DMS153 (cell line): ENCODE data around the gene OGDH.

ENCODE experiments used
- DNase-seq: peaks from one replicate; lab custom pipeline; 2025; lab: John Stamatoyannopoulos, UW

The OGDH gene

DNA sequence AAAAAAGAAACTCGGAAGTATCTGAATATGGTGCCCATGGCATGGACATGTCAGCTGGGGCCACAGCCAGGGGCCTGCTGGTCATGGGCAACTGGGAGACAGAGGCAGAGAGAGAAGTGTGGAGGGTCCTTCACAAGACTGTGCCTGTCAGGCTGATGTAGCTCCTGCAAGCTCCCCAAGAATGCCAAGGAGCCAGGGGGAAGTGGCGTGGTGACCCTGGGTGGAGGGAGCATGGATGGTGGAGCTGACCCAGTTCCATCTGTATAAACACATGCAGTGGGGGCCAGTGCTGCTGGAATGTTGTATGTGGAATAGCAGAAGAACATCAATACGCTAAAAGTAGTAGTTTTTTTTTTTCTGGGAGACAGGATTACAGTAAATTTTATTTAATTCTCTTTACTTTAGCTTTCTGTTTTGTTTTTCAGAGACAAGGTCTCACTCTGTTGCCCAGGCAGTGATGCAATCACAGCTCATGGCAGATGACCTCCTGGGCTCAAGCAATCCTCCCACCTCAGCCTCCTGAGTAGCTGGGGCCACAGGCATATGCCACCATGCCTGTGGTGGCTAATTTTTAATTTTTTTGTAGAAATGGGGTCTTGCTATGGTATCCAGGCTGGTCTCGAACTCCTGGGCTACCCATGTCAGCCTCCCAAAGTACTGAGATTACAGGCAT is 131.8 kb downstream of the OGDH start:
- no peak for DNase-seq

DNA sequence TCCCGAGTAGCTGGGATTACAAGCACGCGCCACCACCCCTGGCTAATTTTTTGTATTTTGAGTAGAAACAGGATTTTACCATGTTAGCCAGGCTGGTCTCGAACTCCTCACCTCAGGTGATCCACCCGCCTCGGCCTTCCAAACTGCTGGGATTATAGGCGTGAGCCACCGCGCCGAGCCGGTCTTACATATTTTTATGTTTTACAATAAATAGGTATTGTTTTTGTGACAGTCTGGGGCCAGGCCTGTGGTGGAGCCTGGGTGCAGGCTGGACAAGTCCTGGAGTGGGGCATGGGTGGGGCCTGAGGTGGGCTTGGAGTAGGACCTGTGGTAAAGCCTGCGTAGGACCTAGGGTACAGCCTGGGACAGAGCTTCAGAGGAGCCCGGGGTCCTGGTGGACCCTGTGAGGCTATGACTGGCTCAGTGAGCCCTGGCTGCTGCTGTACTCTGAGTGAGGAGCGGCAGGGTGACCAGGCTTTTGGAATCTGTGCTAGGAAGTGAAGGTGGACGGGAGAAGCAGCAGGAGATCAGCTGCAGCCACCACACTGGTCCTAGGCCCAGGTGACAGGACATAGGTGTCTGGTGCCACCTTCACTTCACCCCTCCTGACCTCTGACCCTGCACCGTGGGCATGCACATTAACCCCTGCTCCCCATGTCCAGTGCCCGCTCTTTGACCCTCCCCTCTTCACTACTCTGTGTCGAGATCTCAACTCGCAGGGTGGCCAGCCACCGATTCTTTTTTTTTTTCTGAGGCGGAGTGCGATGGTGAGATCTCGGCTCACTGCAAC is 132.6 kb downstream of the OGDH start:
- no peak for DNase-seq

DNA sequence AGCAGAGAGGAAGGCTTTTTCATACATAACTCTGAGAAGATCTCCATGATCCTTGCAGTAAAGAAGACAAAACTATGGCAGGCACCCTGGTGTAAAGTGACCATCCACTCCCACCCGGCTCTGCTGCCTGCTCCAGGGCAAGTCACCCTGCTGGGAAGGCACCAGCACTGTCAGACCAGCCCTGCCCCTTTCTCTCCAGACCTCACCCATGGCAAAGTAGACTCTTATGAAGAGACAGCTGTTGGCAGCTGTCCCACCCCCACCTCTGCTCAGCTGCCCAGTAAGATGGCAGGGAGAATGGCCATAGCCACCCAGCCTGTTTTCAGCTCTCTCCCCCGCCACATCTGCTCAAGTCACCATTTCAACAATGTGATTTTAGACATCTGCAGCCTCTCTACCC is 133.6 kb downstream of the OGDH start:
- no peak for DNase-seq

DNA sequence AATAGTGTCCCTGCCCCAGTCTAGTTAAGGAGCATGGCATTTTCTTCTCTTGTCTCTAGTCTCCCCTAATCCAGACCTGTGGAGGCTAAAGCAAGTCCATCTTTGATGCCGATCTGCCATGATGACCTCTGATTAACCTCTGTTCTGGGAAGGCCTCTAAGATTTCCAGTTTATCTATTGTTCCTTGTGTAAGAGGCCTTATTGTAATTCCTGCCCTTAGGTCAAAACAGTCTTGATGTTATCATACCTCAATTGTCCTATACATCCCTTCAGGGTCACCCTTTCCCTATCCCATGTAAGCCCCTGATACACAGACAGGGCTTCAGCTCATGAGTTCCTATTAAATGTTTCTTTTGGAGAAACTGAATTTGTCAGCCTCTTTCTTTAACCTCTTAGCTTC is 137.3 kb downstream of the OGDH start:
- no peak for DNase-seq

DNA sequence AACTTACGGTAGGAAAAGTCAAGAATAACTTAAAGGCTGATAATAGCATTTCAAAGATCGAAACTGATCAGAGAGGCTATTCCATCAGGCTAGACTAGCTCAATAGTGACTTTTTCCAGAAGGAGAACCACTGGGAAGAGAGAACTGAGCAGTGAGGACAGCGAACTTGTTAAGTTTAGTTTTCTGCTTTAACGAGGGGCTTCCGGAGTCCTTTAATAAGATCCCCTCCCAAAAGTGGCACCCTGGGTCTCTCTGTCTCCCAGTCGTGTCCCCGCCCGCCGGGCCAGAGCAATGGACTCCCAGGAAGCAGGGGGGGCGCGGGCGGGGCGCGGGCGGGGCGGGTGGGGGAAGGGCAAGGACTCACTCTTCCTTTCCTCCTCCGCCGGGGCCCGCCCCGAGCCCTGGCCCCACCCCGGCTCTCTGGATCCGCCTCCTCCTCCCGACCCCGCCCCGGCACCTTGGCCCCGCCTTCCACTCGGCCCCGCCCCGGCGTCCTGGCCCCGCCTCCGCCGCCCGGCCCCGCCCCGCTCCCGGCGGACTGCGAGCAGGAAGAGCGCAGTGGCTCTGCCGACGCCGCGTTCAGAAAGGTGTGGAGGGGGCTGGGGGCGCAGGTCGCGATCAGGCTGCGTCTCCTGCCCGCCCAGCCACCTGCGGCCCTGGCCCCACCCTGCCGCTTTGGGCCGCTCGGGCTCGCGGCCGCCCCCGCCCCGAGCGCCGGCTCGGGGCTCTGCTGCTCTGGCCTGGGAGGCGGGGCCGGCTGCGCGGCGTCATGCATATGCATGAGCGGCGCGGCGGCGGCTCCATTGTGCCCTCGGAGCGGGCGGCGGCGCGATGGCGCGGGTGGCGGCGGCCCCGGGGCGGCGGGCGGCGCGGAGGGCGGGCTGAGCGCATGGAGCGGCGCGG is 141.9 kb downstream of the OGDH start, which contains the start of gene ZMIZ2:
Gene ZMIZ2 (plus strand): TSS at position 803 of the 903 bp plus-strand sequence. CDS start 7,403 bp downstream, outside the sequence.
- DNase-seq = peak; percentile 85

DNA sequence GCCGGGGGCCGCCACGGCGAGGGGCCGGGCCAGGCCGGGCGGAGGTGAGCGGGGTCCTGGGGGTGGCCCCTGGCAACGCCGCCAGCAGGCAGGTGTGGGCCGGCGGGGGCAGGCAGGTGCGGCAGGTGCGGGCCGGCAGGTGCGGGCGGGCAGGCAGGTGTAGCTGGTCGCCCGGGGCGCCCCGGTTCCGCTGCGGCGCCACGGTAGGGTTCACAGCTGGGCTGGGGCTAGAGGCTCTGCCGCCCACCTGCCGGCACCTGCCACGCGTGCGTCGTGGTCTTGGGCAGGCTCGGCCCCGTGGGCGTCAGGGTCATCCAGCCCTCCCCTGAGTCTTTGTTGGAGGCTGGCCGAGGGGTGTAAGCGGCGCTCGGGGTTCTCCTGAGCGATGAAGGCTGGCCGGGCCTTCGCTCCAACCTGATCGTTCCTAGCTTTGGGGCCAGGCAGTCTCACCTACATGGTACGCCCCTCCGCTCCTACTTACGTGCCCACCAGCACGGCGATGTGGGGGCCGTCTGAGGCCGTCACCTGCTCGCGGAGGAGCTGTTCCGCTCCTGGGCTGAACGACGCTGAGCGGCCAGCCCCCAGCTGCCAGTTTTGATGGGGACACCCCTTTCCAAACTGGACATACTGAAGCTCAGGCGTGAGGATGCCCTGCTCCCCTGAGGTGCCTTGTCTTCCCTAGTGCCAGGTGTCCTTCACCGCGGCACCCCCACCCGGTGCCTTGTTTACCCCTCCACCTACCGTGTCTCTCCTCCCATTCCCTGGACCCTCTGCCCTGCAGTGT is 142.7 kb downstream of the OGDH start:
- DNase-seq = peak; percentile 20

DNA sequence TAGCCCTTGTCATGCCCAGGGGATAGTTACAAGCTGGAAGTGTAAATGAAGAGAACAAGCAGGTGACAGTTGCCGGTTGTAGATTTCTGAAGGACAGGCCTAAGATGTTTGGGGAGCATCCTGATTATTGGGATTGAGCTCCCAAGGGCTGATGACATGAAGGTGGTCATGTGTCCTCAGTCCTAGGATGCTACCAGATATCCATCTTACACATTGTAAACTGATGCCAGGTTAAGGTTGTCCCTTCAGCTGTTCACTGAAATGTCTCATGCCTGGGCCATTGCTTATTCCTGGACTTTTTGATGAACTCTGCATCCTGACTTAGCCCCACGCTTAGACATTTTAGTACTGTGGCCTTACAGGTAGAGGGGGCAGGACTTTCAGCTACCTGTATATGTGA is 143.6 kb downstream of the OGDH start:
- no peak for DNase-seq

DNA sequence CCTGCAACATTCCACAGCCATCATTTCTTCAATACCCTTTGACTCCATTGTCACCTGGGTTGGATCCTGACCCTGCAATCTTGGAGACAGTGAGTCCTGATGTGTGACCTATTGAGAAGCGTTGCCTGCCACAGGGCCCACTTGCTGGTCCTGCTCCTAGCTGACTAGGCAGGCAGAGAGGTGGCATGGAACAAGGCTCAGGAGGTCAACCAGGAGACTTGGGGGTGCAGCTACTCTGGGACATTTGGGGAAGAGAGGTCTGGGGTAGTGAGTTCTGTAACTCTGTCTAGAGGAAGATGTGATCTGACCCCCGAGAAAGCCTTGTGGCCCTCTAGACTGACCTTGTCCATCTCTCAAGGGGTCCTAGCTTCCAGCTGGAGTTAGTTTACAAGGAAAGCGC is 144.0 kb downstream of the OGDH start:
- DNase-seq = no peak

DNA sequence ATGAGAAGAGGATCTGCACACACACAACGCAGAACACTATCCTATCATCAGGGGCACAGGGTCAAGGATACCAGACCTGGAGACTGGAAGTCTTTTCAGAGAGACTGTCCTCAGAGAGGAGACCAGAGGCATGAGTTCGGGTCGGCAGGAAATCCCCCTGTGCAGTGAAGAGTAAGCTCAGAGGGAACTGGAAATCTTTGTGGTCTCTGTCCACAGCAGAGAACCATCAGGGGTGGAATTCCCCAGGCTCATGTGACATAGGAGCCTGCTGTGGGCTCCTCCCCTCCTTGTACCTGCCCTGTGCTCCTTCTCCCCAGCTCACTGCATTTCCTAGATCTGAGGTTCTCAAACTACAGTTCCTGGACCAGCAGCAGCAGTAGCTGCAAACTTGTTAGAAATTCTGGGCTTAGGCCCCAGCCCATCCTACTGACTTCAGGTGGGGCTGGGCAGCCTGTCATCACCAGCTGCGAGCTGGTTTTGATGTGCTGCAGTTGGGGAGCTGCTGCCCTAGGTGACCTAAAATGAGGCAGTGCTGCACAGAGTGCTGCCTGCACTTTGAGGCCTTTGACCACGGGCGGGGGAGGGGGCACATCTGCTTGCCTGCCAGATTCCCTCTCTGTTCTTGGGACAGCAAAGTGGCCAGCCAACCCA is 144.6 kb downstream of the OGDH start:
- no peak for DNase-seq

DNA sequence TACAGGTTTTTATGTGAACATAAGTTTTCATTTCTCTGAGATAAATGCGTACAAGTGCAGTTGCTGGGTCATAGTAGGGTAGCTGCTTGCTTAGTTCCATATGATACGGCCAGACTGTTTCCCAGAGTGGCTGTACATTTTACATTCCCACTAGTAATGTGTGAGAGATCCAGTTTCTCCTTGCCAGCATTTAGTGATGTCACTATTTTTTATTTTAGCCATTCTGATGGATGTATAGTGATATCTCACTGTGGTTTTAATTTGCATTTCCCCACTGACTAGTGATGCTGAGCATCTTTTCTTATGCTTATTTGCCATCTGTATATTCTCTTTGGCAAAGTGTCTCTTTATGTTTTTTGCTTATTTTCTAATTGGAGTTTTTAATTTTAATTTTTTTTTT is 146.4 kb downstream of the OGDH start:
- DNase-seq = no peak

DNA sequence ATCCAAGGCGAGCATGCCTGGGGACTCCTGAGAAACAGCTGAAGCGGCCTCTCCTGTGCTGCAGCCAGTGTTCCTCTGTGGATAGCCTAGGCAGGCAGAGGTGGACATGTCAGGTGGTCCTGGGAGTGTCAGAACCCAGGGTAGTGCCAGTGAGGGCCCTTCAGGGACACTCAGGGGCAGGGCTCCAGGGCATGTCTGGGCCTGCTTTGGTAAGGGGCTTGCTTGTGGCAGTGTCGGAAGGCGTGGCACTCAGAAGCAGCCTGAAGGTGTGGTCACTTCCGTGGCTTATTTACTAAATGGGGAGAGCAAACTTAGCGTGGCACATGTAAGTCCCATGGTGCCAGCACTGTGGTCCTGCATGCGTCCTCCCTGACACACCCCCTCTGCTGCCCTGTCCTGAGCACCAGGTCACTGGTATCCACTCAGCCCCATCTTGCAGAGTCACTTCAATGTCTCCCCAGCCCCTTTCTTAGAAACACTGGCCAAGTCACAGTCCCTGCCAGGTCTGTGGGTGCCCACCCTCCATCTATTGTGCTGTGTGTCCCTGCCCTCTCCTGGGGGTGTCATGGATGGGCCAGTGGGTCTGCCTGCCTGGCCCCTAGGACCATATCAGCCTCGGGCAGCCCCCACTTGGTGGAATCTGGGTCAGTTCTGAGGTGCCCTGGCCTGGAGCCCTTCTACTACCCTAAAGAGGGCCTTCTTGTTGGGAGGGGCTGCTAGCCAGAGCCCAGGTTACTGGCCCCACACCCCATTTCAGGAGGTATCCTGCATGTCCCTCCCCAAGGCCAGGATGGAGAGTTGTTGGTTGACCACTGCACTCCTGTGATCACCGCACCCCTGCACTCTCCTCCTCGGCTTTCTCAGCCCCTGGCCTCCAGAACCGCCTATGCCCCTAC is 148.6 kb downstream of the OGDH start:
- DNase-seq = no peak

DNA sequence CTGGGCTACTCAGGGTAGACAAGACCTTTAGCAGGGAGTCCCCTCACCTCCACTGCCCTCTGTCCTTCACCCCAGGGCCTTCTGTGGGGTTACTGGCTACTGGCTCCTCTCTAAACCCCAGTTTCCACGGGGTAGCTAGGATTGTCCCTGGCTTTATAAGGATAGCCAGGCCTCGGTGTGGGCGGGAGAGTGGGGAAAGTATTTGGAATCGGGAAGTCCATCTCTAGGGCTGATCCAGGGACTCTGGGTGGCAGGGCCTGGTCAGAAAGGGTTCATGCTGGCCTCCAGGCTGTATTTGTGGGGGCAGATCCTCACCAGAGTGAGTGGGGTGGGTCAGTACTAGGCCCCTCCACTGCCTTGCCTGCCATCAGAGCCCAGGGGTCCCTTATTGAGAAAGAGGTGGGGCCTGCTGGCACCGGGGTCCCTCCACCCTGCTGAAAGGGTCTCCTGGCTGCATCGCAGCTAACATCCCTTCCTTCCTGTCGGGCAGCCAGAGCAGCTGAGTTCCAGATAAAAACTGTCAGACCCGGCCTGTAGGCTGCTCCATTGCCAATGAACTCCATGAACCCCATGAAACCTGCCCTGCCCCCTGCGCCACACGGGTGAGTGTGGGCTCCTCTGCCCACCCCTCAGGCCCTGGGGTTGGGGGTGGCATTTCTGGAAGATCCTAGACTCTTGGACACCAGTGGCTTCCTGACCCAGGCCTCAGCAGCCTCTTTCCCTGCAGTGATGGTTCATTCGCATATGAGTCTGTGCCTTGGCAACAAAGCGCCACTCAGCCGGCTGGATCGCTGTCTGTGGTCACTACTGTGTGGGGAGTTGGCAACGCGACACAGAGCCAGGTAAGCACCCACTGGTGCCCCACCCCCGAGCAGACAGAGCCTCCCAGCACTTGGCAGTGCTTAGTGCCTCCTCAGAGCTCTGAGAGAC is 149.5 kb downstream of the OGDH start:
- DNase-seq = no peak

DNA sequence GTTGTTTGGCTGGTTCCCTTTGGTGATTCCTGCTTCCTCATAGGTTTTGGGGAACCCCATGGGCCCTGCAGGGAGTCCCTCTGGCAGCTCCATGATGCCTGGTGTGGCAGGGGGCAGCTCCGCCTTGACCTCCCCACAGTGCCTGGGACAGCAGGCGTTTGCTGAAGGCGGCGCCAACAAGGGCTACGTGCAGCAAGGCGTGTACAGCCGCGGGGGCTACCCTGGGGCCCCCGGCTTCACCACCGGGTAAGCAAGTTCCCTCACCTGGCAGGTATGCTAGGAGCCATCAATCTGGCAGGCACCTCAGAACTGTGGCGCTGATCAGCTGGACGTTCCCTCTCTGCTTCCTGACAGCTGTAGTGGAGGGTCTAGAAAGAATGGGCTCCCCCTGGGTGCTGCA is 150.5 kb downstream of the OGDH start:
- no peak for DNase-seq

DNA sequence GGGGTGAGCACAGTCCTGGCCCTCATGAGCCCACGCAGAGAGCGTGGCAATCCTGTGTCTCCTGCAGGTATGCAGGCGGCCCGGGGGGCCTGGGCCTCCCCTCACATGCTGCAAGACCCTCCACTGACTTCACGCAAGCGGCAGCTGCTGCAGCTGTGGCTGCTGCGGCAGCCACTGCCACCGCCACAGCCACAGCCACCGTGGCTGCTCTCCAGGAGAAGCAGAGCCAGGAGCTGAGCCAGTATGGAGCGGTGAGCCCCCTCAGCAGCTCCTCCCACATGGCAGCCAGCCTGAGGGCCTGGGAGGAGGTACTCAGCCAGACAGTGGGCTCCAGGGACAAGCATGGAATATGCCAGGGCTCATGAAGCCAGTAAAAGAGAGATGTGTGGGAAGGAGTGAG is 150.9 kb downstream of the OGDH start:
- DNase-seq = no peak

DNA sequence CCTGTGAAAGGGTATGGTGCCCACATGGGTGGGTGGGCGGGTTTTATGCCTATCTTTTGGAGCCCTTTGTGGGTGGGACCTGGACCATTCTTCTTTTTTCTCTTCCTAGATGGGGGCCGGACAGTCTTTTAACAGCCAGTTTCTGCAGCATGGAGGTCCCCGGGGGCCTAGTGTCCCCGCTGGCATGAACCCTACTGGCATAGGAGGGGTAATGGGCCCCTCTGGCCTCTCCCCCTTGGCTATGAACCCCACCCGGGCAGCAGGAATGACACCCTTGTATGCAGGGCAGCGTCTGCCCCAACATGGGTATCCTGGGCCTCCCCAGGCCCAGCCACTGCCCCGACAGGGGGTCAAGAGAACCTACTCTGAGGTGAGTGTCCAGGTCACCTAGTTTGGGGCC is 151.3 kb downstream of the OGDH start:
- DNase-seq = no peak
